Stimulated activated CD4-positive, alpha-beta T cell treated with anti-CD3 and anti-CD28 coated beads, Interleukin-12 subunit alpha, Interleukin-12 subunit beta, amount 100 ng/mL, for 4 hours (primary cell): ENCODE measurements around the gene EPS8.

Experiments used
- DNase-seq: peaks from one replicate; pipeline ENCODE4 v3.0.0-alpha.2; 2020

EPS8 gene

GRCh38 chr12:15789220-15790171 is at the start of gene EPS8:
Gene EPS8 (minus strand): TSS chr12:15789388. CDS start chr12:15682951, 106,437 bp downstream.
- peak; percentile 88 for DNase-seq

- DNase-seq, result no peak
Measured at GRCh38 chr12:15837141-15837790, 48.1 kb upstream of the EPS8 start.

GRCh38 chr12:15834575-15834974 is 45.4 kb upstream of the EPS8 start:
- no peak for DNase-seq

GRCh38 chr12:15831315-15831978 is 42.3 kb upstream of the EPS8 start:
- DNase-seq, result no peak

GRCh38 chr12:15830538-15830937 is 41.4 kb upstream of the EPS8 start:
- DNase-seq, result no peak

GRCh38 chr12:15829949-15830348 is 40.8 kb upstream of the EPS8 start:
- no peak for DNase-seq

GRCh38 chr12:15829255-15829654 is 40.1 kb upstream of the EPS8 start:
- no peak for DNase-seq

- no peak for DNase-seq
Measured at GRCh38 chr12:15827136-15827535, 37.9 kb upstream of the EPS8 start.

- DNase-seq, result no peak
Measured at GRCh38 chr12:15824516-15824915, 35.3 kb upstream of the EPS8 start.

GRCh38 chr12:15823360-15824128 is 34.4 kb upstream of the EPS8 start:
- no peak for DNase-seq

GRCh38 chr12:15819644-15820437 is 30.7 kb upstream of the EPS8 start:
- DNase-seq, result no peak

GRCh38 chr12:15818418-15818817 is 29.2 kb upstream of the EPS8 start:
- DNase-seq, result no peak

GRCh38 chr12:15815730-15816129 is 26.5 kb upstream of the EPS8 start:
- no peak for DNase-seq

- DNase-seq, result no peak
Measured at GRCh38 chr12:15811214-15812127, 22.3 kb upstream of the EPS8 start.

- DNase-seq, result no peak
Measured at GRCh38 chr12:15808652-15809051, 19.5 kb upstream of the EPS8 start.

- no peak for DNase-seq
Measured at GRCh38 chr12:15808250-15808649, 19.1 kb upstream of the EPS8 start.

GRCh38 chr12:15806826-15807225 is 17.6 kb upstream of the EPS8 start:
- DNase-seq, result no peak

- no peak for DNase-seq
Measured at GRCh38 chr12:15801770-15802744, 12.9 kb upstream of the EPS8 start.

GRCh38 chr12:15800278-15800677 is 11.1 kb upstream of the EPS8 start:
- DNase-seq, result no peak

GRCh38 chr12:15797818-15798217 is 8.6 kb upstream of the EPS8 start:
- DNase-seq, result no peak
